Stomach (tissue), 4 donors: ENCODE data around the gene DBP.

ENCODE experiments used
- CTCF ChIP-seq, 7 experiments: fragments of 450-650 bp in 4 of 7; fragments of 200-600 bp in 3 of 7; sonication (generic) in 3 of 7; IDR thresholded peaks; one replicate each; pipeline ENCODE4 v1.5.1; 2016 to 2019; ENCODE audit warnings: antibody characterized with exemption in 7 of 7, control low read depth in 2 of 7, mild to moderate bottlenecking in 1 of 7
- POLR2A ChIP-seq, 4 donors: fragments of 450-650 bp; IDR thresholded peaks; one replicate each; pipeline ENCODE4 v1.6.1; 2016; ENCODE audit warnings: antibody characterized with exemption in 4 of 4, control low read depth in 2 of 4, mild to moderate bottlenecking in 1 of 4, moderate library complexity in 1 of 4

- TF ChIP-seq POLR2A (IDR thresholded peaks at IDR 0.05) (no peak), CTCF (IDR thresholded peaks at IDR 0.05) (no peak)
Measured at GRCh38 chr19:48595833-48596232, 41.3 kb downstream of the DBP start.
